ENCODE results near the gene LRRTM1. TPM values are rescaled to one million over a fixed set of nuclear protein-coding genes. Genes with fewer than 3 reads are reported as not detected.

The LRRTM1 gene
- not detected in 2 replicates for total RNA-seq

DNA sequence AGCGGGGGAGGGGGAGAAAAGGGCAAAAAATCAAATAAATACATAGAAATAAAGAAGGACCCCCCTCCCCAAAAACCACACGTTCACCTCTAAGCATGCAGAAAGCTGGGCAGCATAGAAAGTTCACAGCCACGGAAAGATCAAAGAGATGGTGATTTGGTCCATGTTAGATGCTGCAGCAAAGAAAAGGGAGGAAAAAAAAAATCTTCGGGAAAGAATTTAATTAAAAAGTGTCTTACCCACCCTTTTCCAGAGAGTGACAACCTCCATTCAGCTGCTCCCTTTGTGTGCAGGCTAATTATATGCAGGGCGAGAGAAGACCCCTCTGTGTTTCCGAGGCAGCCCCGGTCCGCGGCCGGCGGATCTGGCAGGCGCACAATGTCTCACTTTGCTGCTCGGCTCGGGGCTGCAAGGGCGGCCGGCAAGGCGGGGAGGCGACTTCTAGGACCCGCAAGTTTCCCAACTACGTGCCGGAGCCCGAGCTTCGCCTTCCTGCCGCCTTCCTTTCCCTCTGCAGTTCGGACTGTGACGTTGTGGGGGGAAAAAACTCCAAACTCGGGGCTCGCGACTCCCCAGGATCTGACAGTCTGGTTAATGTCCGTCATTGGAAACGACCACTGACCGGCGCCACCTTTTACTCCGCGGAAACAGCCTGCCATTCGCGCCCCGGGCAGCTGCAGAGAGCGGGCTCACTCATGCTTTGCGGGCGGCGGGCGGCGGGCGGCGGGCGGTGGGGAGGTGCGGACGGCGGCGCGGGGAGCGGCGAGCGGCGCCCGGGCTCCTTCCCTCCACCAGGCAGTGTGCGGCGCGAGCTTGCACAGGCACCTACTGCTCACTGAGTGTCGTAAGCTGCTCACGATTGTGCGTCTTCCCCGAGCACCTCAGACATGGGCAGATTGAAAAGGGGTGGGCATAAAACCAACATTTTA lies at the start of gene LRRTM1:
TSS of gene LRRTM1 (minus strand) at position 844 of the 929 bp plus-strand sequence. CDS start 933 bp downstream, outside the sequence.

